ENCODE data around the gene KIAA1958. TPM values are rescaled to one million over a fixed set of nuclear protein-coding genes. Genes with fewer than 3 reads are reported as not detected.

The KIAA1958 gene
- total and polyA plus RNA-seq, 10 of the 15 experiments (the other 5 are each of a cell fraction or from before 2014, with no cell fraction given) = 0.53 to 8.7 (median 4.0) TPM

- DNase-seq (ENCODE audit: low read depth, low spot score) (no peak), FAIRE-seq (no peak), ATAC-seq (no peak)
- ChIA-PET CTCF (interaction anchor here (0.6 to 0.8 kb wide), 3 partner anchors 11 to 919 kb away, joined by 3 read pairs; no protein-coding TSS in a partner anchor), RAD21 (ENCODE audit: unreplicated experiment) (no interaction called here), SMC1A (ENCODE audit: uncharacterized antibody, unreplicated experiment) (interaction anchor here (1.1 kb wide), 1 partner anchor 9 kb away, joined by 3 read pairs; no protein-coding TSS in a partner anchor), POLR2A (interaction anchor here (0.6 kb wide), 1 partner anchor 1073 kb away, joined by 3 read pairs; no protein-coding TSS in a partner anchor)
- no peak overlapping the region for H3K4me2 ChIP-seq (ENCODE audit: control insufficient read depth, insufficient read depth)
- no peak for TF ChIP-seq MYB (IDR thresholded peaks at IDR 0.05; ENCODE audit: borderline replicate concordance, low read depth, low read length)
- no peak overlapping the region for H3K4me3 ChIP-seq
- no peak overlapping the region for H3K9ac ChIP-seq (ENCODE audit: control insufficient read depth, insufficient read depth, low read length)
- H4K20me1 ChIP-seq (ENCODE audit: control insufficient read depth, insufficient read depth) = no peaks in the 10 kb centered on the region
- in situ Hi-C loops (cut with MboI) (no loop called here), intact Hi-C loops (cut with micrococcal nuclease; ENCODE audit: unreplicated experiment) (no loop called here)
- no peaks in the 10 kb centered on the region; the same call in 1 of the 2 replicates for H3K79me2 ChIP-seq (ENCODE audit: control insufficient read depth, insufficient read depth, low read length)
- peaks cover 4% of the 10 kb centered on the region; the same call in 1 of the 2 replicates for H3K4me1 ChIP-seq (ENCODE audit: control insufficient read depth, insufficient read depth, low read length)
- H3K9me3 ChIP-seq (replicated peaks; ENCODE audit: control insufficient read depth, insufficient read depth, low read length) = no peaks in the 10 kb centered on the region
- H3K27me3 ChIP-seq (replicated peaks in 1 of 2; ENCODE audit: control insufficient read depth in 2 of 2, insufficient read depth in 2 of 2, low read length in 1 of 2) = no peaks in the 10 kb centered on the region
- no peak overlapping the region for H3K27ac ChIP-seq (ENCODE audit: control insufficient read depth, insufficient read depth)
- 86% methylated on average over 9 of the region's 9 CpGs for WGBS (ENCODE audit: insufficient coverage, insufficient replicate concordance, low lambda C conversion rate, missing lambda C conversion rate)
- peaks cover 0 to 2% of the 10 kb centered on the region in 2 experiments; a peak in 3 of 4 replicates for H3K36me3 ChIP-seq (ENCODE audit: control insufficient read depth in 2 of 2, insufficient read depth in 2 of 2, low read length in 1 of 2)
- BruUV-seq (replicated peaks) = no TSS peak
- no peak overlapping the region for H2AFZ ChIP-seq (ENCODE audit: control insufficient read depth, low read depth, low read length)
Measured at GRCh38 chr9:112571624-112572355, 85.2 kb downstream of the KIAA1958 start.

DNA sequence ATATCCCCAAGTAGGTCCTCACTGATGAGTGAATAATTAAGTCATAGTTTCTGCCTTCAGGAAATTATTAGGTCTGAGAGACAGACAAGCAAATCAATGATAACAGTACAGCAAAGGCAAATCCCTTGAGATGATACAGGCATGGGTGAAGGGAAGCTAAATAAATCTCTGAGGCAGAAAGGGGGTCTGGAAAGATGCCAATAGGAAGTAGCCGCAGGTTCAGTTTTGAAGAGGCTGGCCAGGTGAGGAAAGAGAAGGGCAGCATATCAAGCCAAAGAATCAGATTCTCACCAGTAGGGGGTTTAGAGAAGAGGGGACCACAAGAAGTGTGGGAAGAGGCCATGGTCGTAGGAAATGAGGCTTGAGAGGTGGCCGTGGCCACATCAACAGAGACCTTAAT, 85.8 kb downstream of the KIAA1958 start:
- no peak overlapping the region for H3K4me2 ChIP-seq (ENCODE audit: control insufficient read depth, insufficient read depth)
- in situ Hi-C loops (cut with MboI) (no loop called here), intact Hi-C loops (cut with micrococcal nuclease; ENCODE audit: unreplicated experiment) (no loop called here)
- DNase-seq (ENCODE audit: low read depth, low spot score) (no peak), FAIRE-seq (no peak), ATAC-seq (no peak)
- no peak overlapping the region for H2AFZ ChIP-seq (ENCODE audit: control insufficient read depth, low read depth, low read length)
- POLR2A ChIA-PET = no interaction called here
- H3K4me1 ChIP-seq (ENCODE audit: control insufficient read depth, insufficient read depth, low read length) = peaks cover 4% of the 10 kb centered on the region; the same call in 1 of the 2 replicates
- CTCF ChIA-PET = no interaction called here
- no peak overlapping the region for H3K9ac ChIP-seq (ENCODE audit: control insufficient read depth, insufficient read depth, low read length)
- H3K4me3 ChIP-seq = no peak overlapping the region
- no peak overlapping the region for H3K27ac ChIP-seq (ENCODE audit: control insufficient read depth, insufficient read depth)
- WGBS (ENCODE audit: insufficient coverage, insufficient replicate concordance, low lambda C conversion rate, missing lambda C conversion rate) = 54% methylated on average over 3 of the region's 3 CpGs
- no peaks in the 10 kb centered on the region for H3K9me3 ChIP-seq (replicated peaks; ENCODE audit: control insufficient read depth, insufficient read depth, low read length)
- RAD21 ChIA-PET (ENCODE audit: unreplicated experiment) = no interaction called here
- H4K20me1 ChIP-seq (ENCODE audit: control insufficient read depth, insufficient read depth) = no peaks in the 10 kb centered on the region
- SMC1A ChIA-PET (ENCODE audit: uncharacterized antibody, unreplicated experiment) = interaction anchor here (1.1 kb wide), 1 partner anchor 9 kb away, joined by 3 read pairs; no protein-coding TSS in a partner anchor
- BruUV-seq (replicated peaks) = no TSS peak
- no peaks in the 10 kb centered on the region for H3K79me2 ChIP-seq (ENCODE audit: control insufficient read depth, insufficient read depth, low read length)
- peaks cover 0 to 2% of the 10 kb centered on the region in 2 experiments; a peak in 3 of 4 replicates for H3K36me3 ChIP-seq (ENCODE audit: control insufficient read depth in 2 of 2, insufficient read depth in 2 of 2, low read length in 1 of 2)
- TF ChIP-seq CHD4 (IDR thresholded peaks at IDR 0.05) (no peak), ZNF217 (IDR thresholded peaks at IDR 0.05) (no peak), SPI1 (IDR thresholded peaks at IDR 0.05; ENCODE audit: borderline replicate concordance, insufficient read depth, low read depth, low read length) (no peak), REST (IDR thresholded peaks at IDR 0.05; ENCODE audit: low read depth, low read length) (no peak), IKZF2 (IDR thresholded peaks at IDR 0.05) (no peak), IKZF1 (conservative IDR thresholded peaks at IDR 0.05) (no peak), ZNF384 (IDR thresholded peaks at IDR 0.05; ENCODE audit: borderline replicate concordance, low read depth, low read length) (no peak), PML (IDR thresholded peaks at IDR 0.05; ENCODE audit: low read length) (no peak), MEF2B (IDR thresholded peaks at IDR 0.05; ENCODE audit: partially characterized antibody, poor library complexity, severe bottlenecking) (no peak)
- no peaks in the 10 kb centered on the region for H3K27me3 ChIP-seq (replicated peaks in 1 of 2; ENCODE audit: control insufficient read depth in 2 of 2, insufficient read depth in 2 of 2, low read length in 1 of 2)

Measured in GM12878 (cell line).